Ascending aorta (tissue), 2 donors: ENCODE measurements around the gene MFSD11. TPM values are rescaled to one million over a fixed set of nuclear protein-coding genes. Genes with fewer than 3 reads are reported as not detected.
"Not testable (repeated sequence)": the region's sequence is repeated elsewhere in the genome, so short reads cannot be mapped to it uniquely, and the experiment has no call there.

Experiments
- DNase-seq, 2 donors: peaks; one replicate each; pipeline ENCODE4 v3.0.0-alpha.2; 2019; ENCODE audit warnings: low spot score in 2 of 2
- H3K27ac ChIP-seq, 2 donors: fragments of 200-600 bp; sonication (generic); one replicate each; pipeline ENCODE4 v1.5.1; 2016 to 2017; ENCODE audit warnings: mild to moderate bottlenecking in 1 of 2
- H3K27me3 ChIP-seq: fragments of 200-600 bp; sonication (generic); one replicate; pipeline ENCODE4 v1.5.1; 2017
- H3K36me3 ChIP-seq, 2 donors: fragments of 200-600 bp; sonication (generic); one replicate each; pipeline ENCODE4 v1.5.1; 2016
- H3K4me1 ChIP-seq, 2 donors: fragments of 200-600 bp; sonication (generic); one replicate each; pipeline ENCODE4 v1.5.1; 2016 to 2017; ENCODE audit warnings: mild to moderate bottlenecking in 1 of 2
- H3K4me3 ChIP-seq, 2 donors: fragments of 200-600 bp; sonication (generic); one replicate each; pipeline ENCODE4 v1.5.1; 2016 to 2017; ENCODE audit warnings: mild to moderate bottlenecking in 1 of 2
- H3K9me3 ChIP-seq, 2 donors: fragments of 200-600 bp; sonication (generic); one replicate each; pipeline ENCODE4 v1.5.1; 2016
- intact Hi-C: fragments of 100-400 bp; cut with DNase I; formaldehyde crosslinking; loops from one replicate; pipeline ENCODE4 v1.15.1; 2023
- total RNA-seq: library from RNA; depleted of rRNA; stranded (reverse); fragments of >200 nt; gene quantifications from one replicate; pipeline ENCODE4 v1.1.0, GENCODE V29; 2016
- TF ChIP-seq, protein P1 (sequence below), 3 experiments: fragments of 200-600 bp in 2 of 3; fragments of 450-650 bp in 1 of 3; sonication (generic) in 2 of 3; IDR thresholded peaks; one replicate each; pipeline ENCODE4 v1.5.1; 2016 to 2019; ENCODE audit warnings: antibody characterized with exemption in 3 of 3, mild to moderate bottlenecking in 1 of 3, moderate library complexity in 1 of 3

MFSD11 gene
- total RNA-seq, 1 donor from 2014 or later, result 13.4 TPM

DNA sequence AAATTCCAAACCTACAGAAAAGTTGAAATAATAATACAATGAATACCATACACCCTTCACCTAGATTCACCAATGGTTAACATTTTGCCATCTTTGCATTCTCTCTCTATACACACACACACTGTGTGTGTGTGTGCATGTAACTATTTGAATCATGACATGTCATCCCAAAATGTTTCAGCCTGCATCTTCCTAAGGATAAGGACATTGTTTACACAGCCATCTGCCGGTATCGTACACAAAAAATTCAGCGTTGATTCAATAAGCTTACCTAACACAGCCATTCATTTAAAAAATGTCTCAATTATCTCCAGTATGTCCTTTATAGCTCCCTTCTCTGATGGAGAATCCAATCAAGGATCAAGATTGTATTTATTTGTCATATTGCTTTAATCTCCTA is 31.1 kb upstream of the MFSD11 start:
- DNase-seq, result no peak
- Histone ChIP-seq H3K27me3 (no peaks in the 10 kb centered on the region), H3K9me3 (no peaks in the 10 kb centered on the region), H3K36me3 (no peaks in the 10 kb centered on the region), H3K4me3 (no peak overlapping the region), H3K27ac (peak overlapping the region; percentile 49 to 96), H3K4me1 (peaks cover 4 to 35% of the 10 kb centered on the region in 2 donors)
- TF ChIP-seq, protein P1, sequence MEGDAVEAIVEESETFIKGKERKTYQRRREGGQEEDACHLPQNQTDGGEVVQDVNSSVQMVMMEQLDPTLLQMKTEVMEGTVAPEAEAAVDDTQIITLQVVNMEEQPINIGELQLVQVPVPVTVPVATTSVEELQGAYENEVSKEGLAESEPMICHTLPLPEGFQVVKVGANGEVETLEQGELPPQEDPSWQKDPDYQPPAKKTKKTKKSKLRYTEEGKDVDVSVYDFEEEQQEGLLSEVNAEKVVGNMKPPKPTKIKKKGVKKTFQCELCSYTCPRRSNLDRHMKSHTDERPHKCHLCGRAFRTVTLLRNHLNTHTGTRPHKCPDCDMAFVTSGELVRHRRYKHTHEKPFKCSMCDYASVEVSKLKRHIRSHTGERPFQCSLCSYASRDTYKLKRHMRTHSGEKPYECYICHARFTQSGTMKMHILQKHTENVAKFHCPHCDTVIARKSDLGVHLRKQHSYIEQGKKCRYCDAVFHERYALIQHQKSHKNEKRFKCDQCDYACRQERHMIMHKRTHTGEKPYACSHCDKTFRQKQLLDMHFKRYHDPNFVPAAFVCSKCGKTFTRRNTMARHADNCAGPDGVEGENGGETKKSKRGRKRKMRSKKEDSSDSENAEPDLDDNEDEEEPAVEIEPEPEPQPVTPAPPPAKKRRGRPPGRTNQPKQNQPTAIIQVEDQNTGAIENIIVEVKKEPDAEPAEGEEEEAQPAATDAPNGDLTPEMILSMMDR (IDR thresholded peaks at IDR 0.05), result no peak
- intact Hi-C loops, result no loop called here

DNA sequence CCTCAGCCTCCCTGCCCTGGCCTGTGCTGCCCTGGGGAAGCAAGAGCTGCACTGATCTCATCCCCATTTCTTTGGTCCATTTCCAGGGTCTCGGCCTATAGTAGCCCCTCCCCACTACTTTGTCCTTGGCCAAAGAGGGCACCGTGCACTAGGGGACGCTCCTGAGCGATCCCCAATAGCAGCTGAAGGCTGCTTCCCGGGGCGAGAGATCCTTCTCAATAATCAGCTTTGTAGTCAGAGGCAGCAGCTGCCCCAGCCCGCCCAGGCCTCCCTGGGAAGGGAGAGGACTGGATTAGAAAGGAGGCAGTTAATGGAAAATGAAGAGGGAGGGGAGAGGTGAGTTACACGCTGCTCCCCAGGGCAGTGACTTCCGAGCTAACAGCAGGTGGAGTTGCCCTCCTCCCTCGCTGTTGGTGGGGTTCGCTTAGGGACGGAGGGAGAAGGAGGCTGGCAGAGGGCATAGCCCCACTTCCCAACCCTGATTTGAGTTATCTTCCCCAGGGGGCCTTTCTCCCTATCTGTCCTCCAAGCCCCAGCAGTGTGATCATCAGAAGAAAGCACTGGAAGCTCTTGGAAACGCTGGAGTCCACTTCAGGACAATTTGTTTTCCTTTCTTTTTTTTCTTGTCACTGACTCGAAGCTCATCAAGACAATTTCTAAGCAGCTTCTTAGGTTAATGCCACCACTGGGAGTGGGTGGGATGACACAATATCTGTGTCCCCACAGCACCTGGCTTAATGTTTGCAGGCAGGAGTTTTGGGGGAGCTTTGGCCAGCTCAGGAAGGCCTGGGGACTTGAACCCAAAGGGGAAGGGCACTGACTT is 29.7 kb upstream of the MFSD11 start:
- TF ChIP-seq, protein P1 (IDR thresholded peaks at IDR 0.05), result peak in 2 of 3 experiments; percentile 5 to 42
- intact Hi-C loops, result no loop called here
- Histone ChIP-seq H3K27ac (peak overlapping the region; percentile 96 to 97), H3K27me3 (no peaks in the 10 kb centered on the region), H3K4me3 (peak overlapping the region; percentile 44 to 85), H3K36me3 (peaks cover 0 to 6% of the 10 kb centered on the region in 2 donors), H3K9me3 (no peaks in the 10 kb centered on the region), H3K4me1 (peaks cover 4 to 36% of the 10 kb centered on the region in 2 donors)
- no peak for DNase-seq

DNA sequence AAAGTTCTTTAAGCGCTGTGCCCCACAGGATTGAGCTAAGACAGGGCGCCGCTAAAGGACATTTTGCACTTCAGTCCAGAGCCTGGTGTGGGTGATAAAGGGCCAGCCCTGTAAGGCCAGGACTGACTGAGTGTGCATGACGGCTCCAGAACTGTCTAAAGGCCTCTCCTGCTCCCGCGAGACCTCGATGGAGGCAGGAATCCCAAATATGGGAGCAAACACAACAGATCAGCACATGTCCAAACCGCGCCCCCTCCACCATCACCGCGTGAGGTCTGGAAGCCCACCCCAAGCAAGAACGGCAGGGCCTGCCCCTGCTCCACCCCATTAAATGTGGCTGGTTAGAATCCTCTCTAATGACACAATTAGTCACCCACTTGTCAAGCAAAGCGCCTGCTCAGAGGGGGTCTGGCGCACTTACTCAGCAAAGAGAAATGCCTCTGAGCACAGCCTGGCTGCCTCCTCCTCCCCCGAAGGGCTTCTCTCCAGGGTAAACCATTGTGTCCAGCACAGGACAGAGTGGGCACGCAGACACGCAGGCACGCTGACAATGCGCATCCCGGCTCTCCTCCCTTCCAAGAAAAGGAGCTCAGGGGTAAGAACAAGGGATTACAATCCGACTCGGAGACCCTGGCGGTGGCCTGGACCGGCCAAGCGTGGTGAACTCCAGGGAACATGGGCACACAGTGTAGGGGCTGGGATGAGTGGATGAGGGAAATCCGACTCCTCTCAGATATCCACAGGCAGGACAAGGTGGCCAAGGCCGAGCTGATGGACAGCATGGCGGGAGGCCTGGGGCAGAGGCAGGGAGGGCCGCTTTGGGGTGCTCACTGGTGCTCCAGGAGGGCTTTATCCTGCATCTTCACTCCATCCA is 28.6 kb upstream of the MFSD11 start:
- Histone ChIP-seq H3K27me3 (no peaks in the 10 kb centered on the region), H3K9me3 (no peaks in the 10 kb centered on the region), H3K27ac (peak overlapping the region; percentile 96 to 97), H3K36me3 (peaks cover 5 to 17% of the 10 kb centered on the region in 2 donors), H3K4me1 (peaks cover 4 to 36% of the 10 kb centered on the region in 2 donors), H3K4me3 (peak overlapping the region; percentile 85 to 96)
- TF ChIP-seq, protein P1 (IDR thresholded peaks at IDR 0.05), result no peak
- intact Hi-C loops, result loop anchor here (1.0 kb wide), 1 partner anchor 9 kb away; no protein-coding TSS in a partner anchor
- peak; percentile 88 to 98 for DNase-seq

DNA sequence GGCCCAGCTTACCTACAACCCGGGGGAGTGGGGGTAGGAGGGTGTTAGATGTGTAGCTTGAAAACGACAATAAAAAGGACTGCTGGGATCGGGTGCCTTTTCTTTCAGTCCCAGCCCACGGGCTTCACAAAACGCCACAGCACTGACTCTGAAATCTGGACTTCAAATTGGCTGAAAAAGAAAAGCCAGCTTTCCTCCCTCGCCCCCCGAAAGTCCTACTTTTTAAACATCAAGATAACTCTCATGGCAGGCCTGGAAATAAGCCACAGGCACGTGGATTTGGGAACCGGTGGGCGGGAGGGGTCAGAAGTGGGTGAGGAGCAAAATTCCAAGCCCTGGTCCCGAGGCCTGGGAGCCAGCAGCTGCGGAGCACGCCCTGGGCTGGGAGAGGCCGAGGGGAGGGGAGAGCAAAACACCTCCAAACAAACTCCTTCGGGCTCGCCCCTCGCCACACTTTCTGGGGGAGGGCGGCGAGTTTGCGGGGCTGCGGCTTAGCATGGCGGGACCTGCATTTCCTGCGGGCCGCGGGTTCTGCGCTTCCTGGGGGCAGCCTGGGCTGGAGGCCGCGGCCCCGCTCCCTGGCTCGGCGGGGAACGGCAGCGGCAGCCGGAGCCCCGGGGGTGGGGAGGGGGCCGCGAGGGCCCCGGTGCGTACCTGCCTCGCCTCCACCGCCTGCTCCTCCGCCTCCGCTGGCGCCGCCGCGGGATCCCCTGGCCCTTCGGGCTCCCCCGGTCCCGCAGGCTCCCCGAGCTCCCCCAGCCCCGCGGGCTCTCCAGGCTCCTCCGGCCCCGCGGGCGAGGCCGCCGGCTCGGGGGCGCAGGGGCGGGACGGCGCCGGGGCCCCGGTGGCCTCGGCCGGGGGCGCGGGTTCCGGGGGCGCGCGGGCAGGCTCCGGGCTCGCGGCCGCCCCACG is 27.7 kb upstream of the MFSD11 start:
- not testable (repeated sequence) for H3K9me3 ChIP-seq, H3K27me3 ChIP-seq, DNase-seq
- intact Hi-C loops, result loop anchor here (1.0 to 10.0 kb wide), 4 partner anchors 10 to 185 kb away; no protein-coding TSS in a partner anchor
- H3K27ac ChIP-seq, result peak overlapping the region; percentile 96 to 97
- peaks cover 5 to 20% of the 10 kb centered on the region in 2 donors for H3K36me3 ChIP-seq
- H3K4me3 ChIP-seq, result peak overlapping the region; percentile 85 to 96
- peaks cover 4 to 33% of the 10 kb centered on the region in 2 donors for H3K4me1 ChIP-seq

DNA sequence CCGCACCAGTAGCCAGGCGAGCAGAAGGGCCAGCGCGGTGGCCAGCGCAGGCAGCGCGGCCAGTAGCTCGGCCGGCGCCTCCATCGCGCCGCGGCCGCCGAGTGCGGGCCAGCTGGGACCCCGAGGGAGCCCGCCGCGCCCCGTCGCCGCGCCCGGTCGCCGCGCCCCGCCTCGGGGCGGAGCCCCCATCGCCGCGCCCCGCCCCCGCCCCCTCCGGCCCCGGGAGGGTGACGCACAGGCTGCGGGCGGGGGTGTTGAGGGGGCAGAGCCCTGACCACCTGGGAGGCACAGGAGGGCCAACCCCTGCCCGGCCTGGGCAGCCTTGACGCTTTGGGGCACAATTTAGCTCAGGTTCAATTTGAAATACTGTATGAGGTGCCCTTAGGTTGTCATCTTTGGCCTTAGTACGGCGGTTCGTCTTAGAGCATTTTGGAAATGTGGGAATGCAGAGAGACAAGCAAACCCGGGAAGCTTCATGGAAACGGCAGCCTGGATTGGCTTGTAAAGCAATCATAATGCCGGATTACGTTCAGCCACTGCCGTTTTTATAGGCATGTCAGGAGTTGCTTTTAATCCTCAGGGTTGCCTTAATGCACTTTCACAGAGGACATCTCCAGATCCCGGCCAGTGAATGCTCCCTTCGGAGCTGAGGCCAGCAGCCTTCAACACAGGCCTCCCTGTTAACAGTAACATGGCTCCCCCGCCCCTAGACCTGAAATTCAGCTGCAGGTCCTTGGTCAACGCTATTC is 26.9 kb upstream of the MFSD11 start, which contains the start of gene MXRA7:
TSS of gene MXRA7 (minus strand) at position 103 of the 749 bp plus-strand sequence. CDS start at position 84, 19 bp downstream.
- no peaks in the 10 kb centered on the region for H3K27me3 ChIP-seq
- DNase-seq, result peak in 1 of 2 donors; percentile 88
- H3K9me3 ChIP-seq, result no peaks in the 10 kb centered on the region
- peak within 1 kb of the TSS; percentile 85 to 96 for H3K4me3 ChIP-seq
- H3K36me3 ChIP-seq, result peaks cover 6 to 28% of the 10 kb centered on the region in 2 donors
- peaks cover 4 to 41% of the 10 kb centered on the region in 2 donors for H3K4me1 ChIP-seq
- peak within 1 kb of the TSS; percentile 96 to 97 for H3K27ac ChIP-seq
- TF ChIP-seq, protein P1 (IDR thresholded peaks at IDR 0.05), result no peak
- intact Hi-C loops, result loop anchor here (1.0 to 10.0 kb wide), 5 partner anchors 15 to 186 kb away; partner anchors contain the start of genes JMJD6 and METTL23

DNA sequence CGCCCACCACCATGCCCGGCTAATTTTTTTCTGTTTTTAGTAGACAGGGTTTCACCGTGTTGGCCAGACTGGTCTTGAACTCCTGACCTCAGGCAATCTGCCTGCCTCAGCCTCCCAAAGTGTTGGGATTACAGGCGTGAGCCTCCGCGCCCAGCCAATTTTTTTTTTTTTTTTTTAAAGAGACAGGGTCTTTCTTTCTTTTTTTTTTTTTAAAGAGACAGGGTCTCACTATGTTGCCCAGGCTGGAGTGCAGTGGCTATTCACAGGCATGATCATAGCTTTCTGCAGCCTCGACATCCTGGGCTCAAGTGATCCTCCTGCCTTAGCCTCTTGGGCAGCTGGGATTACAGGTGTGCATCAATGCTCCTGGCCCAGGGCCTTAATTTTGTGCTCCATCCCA is 25.6 kb upstream of the MFSD11 start:
- intact Hi-C loops, result loop anchor here (5.0 to 10.0 kb wide), 3 partner anchors 40 to 188 kb away; no protein-coding TSS in a partner anchor
- H3K36me3 ChIP-seq, result peaks cover 19 to 41% of the 10 kb centered on the region in 2 donors
- peaks cover 4 to 42% of the 10 kb centered on the region in 2 donors for H3K4me1 ChIP-seq
- H3K9me3 ChIP-seq, H3K27me3 ChIP-seq, DNase-seq, H3K4me3 ChIP-seq: not testable (repeated sequence)
- H3K27ac ChIP-seq, result peak overlapping the region; percentile 75 to 79
